ENCODE results near the gene ACOX3.

GRCh38 chr4:8366601-8367000 lies 73.9 kb downstream of the ACOX3 start:
- no peak for TF ChIP-seq POLR2AphosphoS5 (IDR thresholded peaks at IDR 0.05; ENCODE audit: low read length)
- no peak for TF ChIP-seq SPI1 (IDR thresholded peaks at IDR 0.05; ENCODE audit: borderline replicate concordance, insufficient read depth, low read depth, low read length)
- no peak for TF ChIP-seq NR2C1 (IDR thresholded peaks at IDR 0.05)
- TF ChIP-seq PRDM15 (CRISPR knock-in tag; IDR thresholded peaks at IDR 0.05), result no peak
- no peak for TF ChIP-seq POLR2A (IDR thresholded peaks at IDR 0.05; ENCODE audit: low read depth, low read length)
- TF ChIP-seq CEBPZ (IDR thresholded peaks at IDR 0.05; ENCODE audit: low read depth, low read length), result no peak
- TF ChIP-seq REST (IDR thresholded peaks at IDR 0.05; ENCODE audit: low read depth, low read length), result no peak
